IPS DF 6.9 (cell line): ENCODE measurements around the gene GRP.

Experiments used
- DNase-seq: peaks from one replicate; pipeline ENCODE4 v3.0.0-alpha.2; 2013; ENCODE audit warnings: low read depth, low spot score
- H3K27ac ChIP-seq: one replicate; pipeline ENCODE4 v1.5.1; 2013; ENCODE audit warnings: low read length, control low read depth
- H3K27me3 ChIP-seq: 2 replicates; pipeline ENCODE4 v1.6.1; 2013; ENCODE audit warnings: mild to moderate bottlenecking, low read length; ENCODE audit not compliant: control insufficient read depth, insufficient read depth
- H3K36me3 ChIP-seq: 2 replicates; pipeline ENCODE4 v1.6.1; 2013; ENCODE audit warnings: low read length; ENCODE audit not compliant: control insufficient read depth, insufficient read depth
- H3K4me1 ChIP-seq: 2 replicates; pipeline ENCODE4 v1.6.1; 2013; ENCODE audit warnings: low read length; ENCODE audit not compliant: control insufficient read depth, insufficient read depth
- H3K4me3 ChIP-seq: 2 replicates; pipeline ENCODE4 v1.5.1; 2013; ENCODE audit warnings: mild to moderate bottlenecking, low read length
- H3K9me3 ChIP-seq: 2 replicates; pipeline ENCODE4 v1.6.1; 2013; ENCODE audit warnings: low read length, inconsistent platforms; ENCODE audit not compliant: control insufficient read depth, insufficient read depth
- WGBS: extraction: QIAGEN DNeasy Blood & Tissue Kit; methylation state at CpG from one replicate; pipeline ENCODE4 v1.1.7; 2013; ENCODE audit warnings: mixed read lengths, missing lambda C conversion rate; ENCODE audit not compliant: insufficient read length, insufficient coverage; 5-methylcytosine and 5-hydroxymethylcytosine counted together

The GRP gene

GRCh38 chr18:59266886-59267502 is 47.0 kb downstream of the GRP start:
- no CpG with 5 or more reads among the region's 10 CpGs for WGBS
- H3K27ac ChIP-seq, result no peak overlapping the region
- no peak overlapping the region for H3K4me3 ChIP-seq
- H3K36me3 ChIP-seq, result no peaks in the 10 kb centered on the region
- DNase-seq, result no peak
- no peaks in the 10 kb centered on the region for H3K9me3 ChIP-seq
- H3K27me3 ChIP-seq, result peaks cover 82% of the 10 kb centered on the region
- peaks cover 4% of the 10 kb centered on the region; the same call in 1 of the 2 replicates for H3K4me1 ChIP-seq

- H3K36me3 ChIP-seq, result no peaks in the 10 kb centered on the region
- no CpG with 5 or more reads among the region's 41 CpGs for WGBS
- H3K9me3 ChIP-seq, result no peaks in the 10 kb centered on the region
- peaks cover 4% of the 10 kb centered on the region; the same call in 1 of the 2 replicates for H3K4me1 ChIP-seq
- no peak for DNase-seq
- H3K27me3 ChIP-seq, result peaks cover 89% of the 10 kb centered on the region
- no peak overlapping the region for H3K27ac ChIP-seq
- H3K4me3 ChIP-seq, result peak overlapping the region; percentile 7; the same call in 1 of the 2 replicates
These were observed 47.7 kb downstream of the GRP start for GRCh38 chr18:59267503-59268126.

DNA sequence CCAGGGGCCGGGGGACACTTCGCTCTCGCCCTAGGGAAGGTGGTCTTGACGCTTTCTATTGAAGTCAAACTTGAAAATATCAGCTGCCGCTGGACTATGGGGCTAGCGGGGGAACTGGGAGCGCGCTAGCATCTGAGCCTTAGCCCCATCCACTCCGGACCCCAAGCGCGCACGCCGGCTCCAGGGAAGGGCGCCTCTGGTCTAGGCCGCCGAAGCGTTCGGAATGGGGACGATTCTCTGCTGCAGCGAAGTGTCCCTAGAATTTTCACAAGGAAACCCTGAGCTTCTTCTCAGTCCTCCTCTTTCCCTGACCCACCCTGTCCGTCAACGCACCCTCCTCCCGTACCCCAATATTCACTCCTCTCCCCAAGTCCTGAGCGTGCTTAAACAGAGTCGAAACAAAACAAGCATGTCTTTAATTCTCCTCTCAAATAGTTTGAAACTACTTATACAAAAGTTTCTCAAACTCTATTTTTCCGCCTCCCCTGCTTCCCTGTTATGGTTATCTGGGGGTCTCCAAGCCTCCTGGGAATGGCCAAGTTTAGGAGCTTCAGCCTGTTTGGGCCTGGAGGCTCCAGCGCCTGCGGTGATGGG is 48.3 kb downstream of the GRP start:
- no peak for DNase-seq
- H3K27me3 ChIP-seq, result peaks cover 86% of the 10 kb centered on the region
- no peak overlapping the region; the same call in 1 of the 2 replicates for H3K4me3 ChIP-seq

GRCh38 chr18:59268721-59269562 is 49.0 kb downstream of the GRP start:
- Histone ChIP-seq H3K27ac (no peak overlapping the region), H3K36me3 (no peaks in the 10 kb centered on the region), H3K4me1 (peaks cover 2% of the 10 kb centered on the region; the same call in 1 of the 2 replicates), H3K4me3 (peak overlapping the region; percentile 53; the same call in 1 of the 2 replicates), H3K9me3 (no peaks in the 10 kb centered on the region), H3K27me3 (peaks cover 81% of the 10 kb centered on the region)
- no peak for DNase-seq
- WGBS, result no CpG with 5 or more reads among the region's 90 CpGs

More for the DNA sequence above, 48.3 kb downstream of the GRP start:
- no CpG with 5 or more reads among the region's 28 CpGs for WGBS
- Histone ChIP-seq H3K4me1 (peaks cover 4% of the 10 kb centered on the region; the same call in 1 of the 2 replicates), H3K9me3 (no peaks in the 10 kb centered on the region), H3K36me3 (no peaks in the 10 kb centered on the region), H3K27ac (no peak overlapping the region)

DNA sequence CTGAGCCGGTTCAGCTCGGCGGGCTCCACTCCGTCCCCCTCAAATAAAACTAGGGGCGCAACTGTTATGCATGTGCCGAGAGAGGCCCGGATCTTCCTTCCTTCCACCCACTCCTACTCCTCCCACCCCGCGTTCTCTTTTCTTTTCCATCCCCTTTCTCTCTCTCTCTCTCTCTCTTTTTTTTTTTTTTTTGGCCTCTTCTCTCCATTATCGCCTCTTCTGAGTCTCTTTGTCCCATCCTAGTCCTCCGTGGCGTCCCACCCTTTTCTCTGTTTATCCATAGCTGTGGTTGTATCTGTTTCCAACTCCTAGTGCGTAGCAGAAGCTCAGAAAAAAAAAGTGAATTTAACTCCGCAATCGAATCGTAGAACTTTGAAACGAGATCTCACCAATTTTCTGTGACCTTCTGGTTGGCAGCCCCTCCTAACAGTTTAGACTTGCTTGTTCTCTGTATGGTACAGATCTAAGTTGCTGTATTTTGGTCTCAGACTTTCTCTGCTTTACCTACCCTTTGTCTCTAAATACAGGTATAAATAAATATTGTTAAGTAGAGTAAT is 49.7 kb downstream of the GRP start:
- no peak overlapping the region for H3K27ac ChIP-seq
- H3K9me3 ChIP-seq, result no peaks in the 10 kb centered on the region
- DNase-seq, result no peak
- H3K4me1 ChIP-seq, result peaks cover 2% of the 10 kb centered on the region; the same call in 1 of the 2 replicates
- peaks cover 81% of the 10 kb centered on the region for H3K27me3 ChIP-seq
- no CpG with 5 or more reads among the region's 17 CpGs for WGBS
- H3K36me3 ChIP-seq, result no peaks in the 10 kb centered on the region
- peak overlapping the region; percentile 53; the same call in 1 of the 2 replicates for H3K4me3 ChIP-seq

DNA sequence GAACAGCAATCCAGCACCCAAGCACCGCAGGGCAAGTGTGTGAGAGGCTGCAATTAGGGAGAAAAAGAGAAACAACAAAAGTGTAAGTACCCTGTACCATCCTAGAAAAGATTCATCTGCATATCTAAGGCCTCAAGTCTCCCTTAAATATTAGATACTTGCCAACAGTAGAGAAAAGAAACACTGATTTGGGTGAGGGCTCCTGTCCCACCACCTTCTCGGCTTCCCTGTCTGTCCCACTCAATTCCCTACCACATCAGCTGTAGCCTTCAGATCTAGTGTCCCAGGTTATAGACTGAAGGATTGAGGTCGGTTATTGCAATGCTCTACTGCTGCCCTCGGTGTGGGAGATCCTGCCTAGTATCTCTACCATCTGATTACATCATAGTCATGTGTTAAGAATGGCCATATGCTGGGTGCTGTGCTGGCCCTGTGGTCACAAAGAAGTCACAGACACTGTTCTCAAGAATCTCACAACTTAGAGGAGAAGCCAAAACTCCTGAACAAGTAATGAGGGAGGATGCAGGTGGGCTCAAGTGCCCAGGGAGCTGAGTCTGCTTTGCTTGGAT is 50.8 kb downstream of the GRP start:
- peaks cover 81% of the 10 kb centered on the region for H3K27me3 ChIP-seq
- H3K4me3 ChIP-seq, result no peak overlapping the region
- peaks cover 2% of the 10 kb centered on the region; the same call in 1 of the 2 replicates for H3K4me1 ChIP-seq
- no CpG with 5 or more reads among the region's 4 CpGs for WGBS
- no peak overlapping the region for H3K27ac ChIP-seq
- no peaks in the 10 kb centered on the region for H3K9me3 ChIP-seq
- H3K36me3 ChIP-seq, result no peaks in the 10 kb centered on the region
- no peak for DNase-seq

DNA sequence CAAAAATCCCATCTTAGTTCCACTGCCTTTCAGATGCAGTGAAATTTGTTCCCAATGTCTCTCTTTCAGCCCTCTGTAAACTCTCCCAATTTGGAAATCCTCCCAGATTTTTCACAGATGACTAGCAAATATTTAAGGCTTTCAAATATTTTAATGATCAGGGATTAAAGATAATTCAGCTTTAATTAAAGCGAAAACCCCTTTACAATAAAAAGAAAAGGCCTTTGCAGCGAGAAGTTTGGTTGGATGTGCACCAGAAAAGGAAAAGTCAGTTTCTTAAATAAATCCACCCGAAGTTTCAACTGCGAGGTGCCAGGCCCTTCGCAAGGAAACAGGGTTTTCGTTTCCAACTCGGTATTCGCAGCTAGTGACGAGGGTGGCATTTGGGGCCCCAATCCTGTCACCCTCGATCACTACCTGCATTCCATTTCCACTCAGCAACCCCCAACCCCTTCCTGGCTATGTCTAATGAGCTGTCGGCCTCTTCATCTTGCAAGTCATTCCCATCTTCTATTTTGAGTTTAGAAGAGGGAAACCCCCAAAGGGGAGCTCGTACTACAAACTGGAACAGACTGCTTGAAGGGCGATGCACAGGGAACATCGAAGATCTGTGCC is 51.8 kb downstream of the GRP start:
- Histone ChIP-seq H3K4me1 (peaks cover 5% of the 10 kb centered on the region), H3K9me3 (no peaks in the 10 kb centered on the region)

DNA sequence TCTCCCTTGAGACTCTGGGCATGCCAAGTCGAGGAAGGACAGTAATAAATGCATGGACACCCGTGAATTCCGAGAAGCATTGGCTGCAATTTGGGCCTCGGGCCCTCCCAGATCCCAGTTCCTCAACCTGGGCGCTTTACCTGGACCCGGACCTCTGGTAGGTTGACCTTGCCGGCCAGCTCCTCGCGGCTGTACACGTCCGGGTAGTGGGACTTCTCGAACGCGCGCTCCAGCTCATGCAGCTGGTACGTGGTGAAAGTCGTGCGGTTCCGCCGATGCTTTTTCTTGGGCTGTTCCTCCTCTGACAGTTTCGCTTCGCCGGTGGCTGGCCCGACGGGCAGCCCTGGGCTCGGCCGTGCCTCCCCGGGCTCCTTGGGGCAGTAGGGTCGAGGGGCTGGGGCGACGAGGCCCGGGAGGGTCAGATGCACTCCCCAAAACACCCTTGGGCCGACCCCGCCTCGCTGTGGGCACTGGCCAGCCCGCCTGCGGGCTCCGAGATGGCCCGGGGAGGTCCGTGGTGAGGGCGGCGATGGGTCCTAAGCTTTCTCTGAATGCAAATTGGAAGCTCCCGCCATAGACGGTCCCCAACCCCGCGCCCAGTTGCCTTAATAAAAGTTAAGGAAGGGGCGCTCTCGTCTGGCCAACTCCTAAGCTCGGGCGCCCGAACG is 52.4 kb downstream of the GRP start:
- H3K4me3 ChIP-seq, result peak overlapping the region; percentile 41; the same call in 1 of the 2 replicates
- H3K27ac ChIP-seq, result no peak overlapping the region
- no CpG with 5 or more reads among the region's 52 CpGs for WGBS
- no peak for DNase-seq
- H3K4me1 ChIP-seq, result peaks cover 5% of the 10 kb centered on the region
- H3K9me3 ChIP-seq, result no peaks in the 10 kb centered on the region
- peaks cover 77% of the 10 kb centered on the region for H3K27me3 ChIP-seq
- H3K36me3 ChIP-seq, result no peaks in the 10 kb centered on the region

More for the DNA sequence above, 51.8 kb downstream of the GRP start:
- no CpG with 5 or more reads among the region's 14 CpGs for WGBS
- no peak for DNase-seq
- Histone ChIP-seq H3K36me3 (no peaks in the 10 kb centered on the region), H3K4me3 (no peak overlapping the region; the same call in 1 of the 2 replicates), H3K27me3 (peaks cover 81% of the 10 kb centered on the region), H3K27ac (no peak overlapping the region)
